Measurements from ENCODE around the gene DDO.
"Not testable (repeated sequence)": the region's sequence is repeated elsewhere in the genome, so short reads cannot be mapped to it uniquely, and the experiment has no call there.

Gene DDO

DNA sequence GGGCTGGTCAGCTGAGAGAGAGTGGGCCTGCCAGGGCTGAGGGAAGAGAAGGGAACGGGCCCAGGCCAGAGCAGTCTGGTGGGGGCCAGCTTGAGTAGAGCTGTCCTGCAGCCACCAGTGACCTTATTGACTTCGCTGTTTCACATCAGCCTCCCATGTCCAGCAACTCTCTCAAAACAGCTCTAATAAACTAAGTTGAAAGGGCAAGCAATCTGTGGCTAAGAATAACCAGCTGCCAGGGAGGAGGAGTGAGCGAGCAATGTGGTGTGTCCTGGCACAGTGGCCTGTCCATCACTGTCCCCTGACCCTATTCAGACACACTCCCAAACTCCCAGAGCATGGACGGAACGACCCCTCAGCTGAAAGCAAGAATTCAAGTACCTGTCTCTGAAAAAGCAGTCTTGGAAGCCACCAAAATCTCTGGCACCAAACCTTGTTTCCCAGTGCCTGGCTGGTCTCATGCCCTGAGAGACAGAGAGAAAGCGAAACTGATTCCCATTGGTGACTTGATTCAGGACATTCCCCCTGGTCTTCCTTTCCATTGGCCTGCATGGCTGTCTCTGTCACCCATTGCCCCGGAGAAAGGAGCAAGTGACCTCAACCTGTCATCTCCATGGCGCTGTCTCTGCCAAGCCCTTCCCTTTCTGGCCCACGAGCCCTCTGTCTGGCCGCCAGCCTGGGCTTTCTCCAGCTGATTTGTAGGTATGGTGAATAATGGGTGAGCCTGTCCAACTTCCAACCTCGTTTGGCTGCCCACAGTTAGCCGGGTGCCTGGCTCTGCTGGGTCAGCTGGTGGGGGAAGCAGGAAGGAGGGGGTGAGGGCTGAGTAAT lies at the start of gene DDO:
Gene DDO (minus strand): TSS at position 490 of the 831 bp plus-strand sequence. CDS start 2,113 bp downstream, outside the sequence.
- DNase-seq = no peak

DNA sequence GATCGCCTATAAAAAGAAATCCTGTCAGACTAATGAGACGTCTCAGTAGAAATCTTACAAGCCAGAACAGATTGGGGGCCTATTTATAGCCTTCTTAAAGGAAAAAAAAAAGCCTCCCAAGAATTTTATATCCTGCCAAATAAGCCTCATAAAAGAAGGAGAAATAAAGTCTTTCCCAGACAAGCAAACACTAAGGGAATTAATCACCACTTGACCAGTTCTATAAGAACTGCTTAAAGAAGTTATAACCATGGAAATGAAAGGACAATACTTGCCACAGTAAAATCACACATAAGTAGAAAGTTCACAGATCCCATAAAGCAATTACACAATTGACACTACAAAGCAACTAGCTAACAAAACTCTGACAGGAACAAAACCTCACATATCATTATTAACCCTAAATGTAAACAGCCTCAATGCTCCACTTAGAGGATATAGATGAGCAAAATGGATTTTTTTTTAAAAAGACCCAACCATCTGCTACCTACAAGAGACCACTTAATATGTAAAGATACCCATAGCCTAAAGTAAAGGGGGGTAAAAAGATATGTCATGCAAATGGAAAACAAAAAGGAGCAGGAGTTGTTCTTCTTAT lies 47.6 kb upstream of the DDO start:
- DNase-seq = no peak

- DNase-seq = no peak
These were observed 46.0 kb upstream of the DDO start for GRCh38 chr6:110461376-110461775.

- no peak for DNase-seq
These were observed 43.8 kb upstream of the DDO start for GRCh38 chr6:110459137-110459536.

GRCh38 chr6:110458476-110458875 lies 43.1 kb upstream of the DDO start:
- no peak for DNase-seq

GRCh38 chr6:110457567-110458175 lies 42.3 kb upstream of the DDO start:
- not testable (repeated sequence) for DNase-seq

GRCh38 chr6:110456694-110457093 lies 41.3 kb upstream of the DDO start:
- DNase-seq = no peak

- no peak for DNase-seq
These were observed 34.1 kb upstream of the DDO start for GRCh38 chr6:110449541-110449895.

DNA sequence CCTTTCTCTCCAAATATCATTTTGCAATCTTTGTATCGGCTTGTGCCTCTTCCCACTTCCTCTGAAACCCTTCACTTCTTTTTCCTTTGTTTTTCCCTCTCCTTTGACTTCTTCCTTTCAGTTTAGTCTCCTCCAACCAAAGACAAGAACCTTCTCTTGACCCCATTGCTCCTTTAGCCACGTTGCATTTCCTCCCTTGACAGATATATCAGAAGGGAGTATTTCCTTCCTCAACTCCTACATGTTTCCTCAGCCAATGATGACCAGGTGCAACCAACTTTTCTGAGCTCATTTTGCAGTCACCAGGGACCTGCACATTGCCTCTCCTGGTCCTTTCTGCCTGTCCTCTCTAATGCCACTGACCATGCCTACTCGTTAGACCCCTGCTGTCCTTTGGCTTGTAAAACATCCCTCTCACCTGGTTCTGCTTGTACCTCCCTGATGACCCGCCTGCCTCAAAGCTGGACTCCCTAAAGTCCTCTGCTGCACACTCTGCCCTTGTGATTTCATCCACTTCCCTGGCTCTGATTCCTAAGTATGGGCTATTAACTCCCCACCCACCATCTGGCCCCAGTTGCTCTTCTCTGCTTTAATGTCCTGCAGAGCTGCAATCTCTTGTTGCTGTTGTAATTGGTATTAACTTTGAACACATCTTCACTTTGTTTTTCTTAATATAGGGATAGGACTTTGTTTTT lies 33.6 kb upstream of the DDO start:
- no peak for DNase-seq

- DNase-seq = no peak
These were observed 32.4 kb upstream of the DDO start for GRCh38 chr6:110447761-110448160.

GRCh38 chr6:110446405-110446804 lies 31.0 kb upstream of the DDO start:
- no peak for DNase-seq

DNA sequence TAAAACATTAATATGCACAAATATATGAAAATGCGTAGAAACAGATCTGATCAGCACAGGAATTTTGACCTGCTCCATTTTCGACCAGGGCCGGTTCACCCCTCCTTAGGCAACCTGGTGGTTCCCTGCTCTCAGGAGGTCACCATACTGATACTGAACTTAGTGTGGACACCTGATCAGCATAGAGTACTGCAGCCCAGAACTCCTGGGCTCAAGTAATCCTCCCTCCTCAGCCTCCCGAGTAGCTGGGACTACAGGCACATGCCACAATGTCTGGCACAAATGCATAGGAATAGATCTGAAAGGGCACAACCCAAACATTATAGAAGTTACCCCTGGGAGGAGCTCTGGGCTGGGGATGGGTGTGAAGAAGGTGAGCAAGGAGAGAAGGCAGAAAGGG lies 24.7 kb upstream of the DDO start:
- DNase-seq = no peak

GRCh38 chr6:110439356-110439755 lies 24.0 kb upstream of the DDO start:
- no peak for DNase-seq

DNA sequence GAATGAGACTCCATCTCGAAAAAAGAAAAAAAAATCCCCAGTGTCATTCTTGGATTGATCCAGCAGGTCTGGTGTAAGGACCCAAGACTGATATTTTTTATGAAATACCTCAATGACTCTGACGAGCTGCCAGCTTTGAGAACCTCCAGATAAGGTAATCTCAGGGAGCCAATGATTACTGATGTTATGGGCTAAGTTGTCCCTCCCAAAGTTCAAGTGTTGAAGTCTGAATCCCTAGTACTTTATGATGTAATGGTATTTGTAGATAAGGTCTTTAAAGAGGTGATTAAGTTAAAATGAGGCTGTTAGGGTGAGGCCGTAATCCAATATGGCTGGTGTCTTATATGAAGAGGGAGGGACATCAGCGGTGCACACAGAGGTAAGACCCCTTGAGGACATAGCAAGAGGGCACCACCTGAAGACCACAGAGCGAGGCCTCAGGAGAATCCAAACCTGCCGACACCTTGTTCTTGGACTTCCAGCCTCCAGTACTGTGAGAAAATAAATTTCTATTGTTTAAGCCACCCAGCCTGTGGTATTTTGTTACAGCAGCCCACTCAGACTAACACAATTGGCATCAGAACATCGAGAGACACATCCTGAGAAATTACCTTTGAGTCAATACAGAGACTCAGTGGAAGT lies 19.7 kb upstream of the DDO start:
- no peak for DNase-seq

DNA sequence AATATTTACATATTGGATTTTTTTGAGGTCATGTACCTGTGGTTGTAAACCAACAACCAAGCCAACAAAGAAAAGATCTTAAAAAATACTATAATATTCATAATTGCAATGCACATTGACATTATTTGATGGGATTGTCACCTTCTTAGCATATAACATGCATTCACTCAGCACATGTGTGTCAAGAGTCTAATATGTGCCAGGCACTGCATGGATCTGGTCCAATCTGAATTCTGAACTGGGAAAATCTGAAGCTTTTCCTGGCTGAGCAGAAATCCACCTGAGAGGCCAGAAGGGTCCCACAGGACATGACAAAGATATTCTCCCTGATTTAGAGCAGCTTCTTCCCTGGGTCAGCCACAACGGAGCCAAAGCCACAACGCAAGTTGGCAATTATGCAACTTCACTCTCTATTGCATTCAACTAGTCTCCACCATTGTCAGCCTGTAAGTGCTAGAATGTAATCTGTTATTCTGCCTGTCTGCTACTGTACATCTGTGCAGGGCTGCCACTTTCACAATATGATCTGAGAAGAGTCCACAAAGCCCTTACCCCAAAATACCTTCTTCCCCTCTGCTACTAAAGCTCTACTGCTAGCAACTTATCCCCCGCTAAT lies 17.0 kb upstream of the DDO start:
- no peak for DNase-seq

- DNase-seq = no peak
These were observed 15.4 kb upstream of the DDO start for GRCh38 chr6:110430741-110431140.

DNA sequence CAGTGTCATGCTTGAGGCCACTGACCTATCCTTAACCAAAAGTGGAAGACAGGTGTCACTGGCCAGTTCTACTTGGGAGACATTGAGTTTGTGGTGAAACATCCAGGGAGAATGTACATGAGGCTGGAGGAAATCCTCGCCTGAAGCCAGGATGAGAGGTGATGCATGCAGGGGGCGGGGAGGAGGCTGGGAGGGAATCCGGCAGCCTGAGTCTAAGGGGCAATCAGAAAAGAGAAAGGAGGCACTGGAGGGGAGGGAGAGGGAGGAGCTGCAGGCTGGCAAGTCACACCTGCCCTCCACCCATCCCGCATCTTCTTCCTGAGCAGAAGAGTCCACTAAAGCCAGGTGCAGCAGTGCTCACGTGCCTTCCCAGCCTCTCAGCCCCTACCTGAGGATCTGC lies 14.9 kb upstream of the DDO start:
- no peak for DNase-seq

DNA sequence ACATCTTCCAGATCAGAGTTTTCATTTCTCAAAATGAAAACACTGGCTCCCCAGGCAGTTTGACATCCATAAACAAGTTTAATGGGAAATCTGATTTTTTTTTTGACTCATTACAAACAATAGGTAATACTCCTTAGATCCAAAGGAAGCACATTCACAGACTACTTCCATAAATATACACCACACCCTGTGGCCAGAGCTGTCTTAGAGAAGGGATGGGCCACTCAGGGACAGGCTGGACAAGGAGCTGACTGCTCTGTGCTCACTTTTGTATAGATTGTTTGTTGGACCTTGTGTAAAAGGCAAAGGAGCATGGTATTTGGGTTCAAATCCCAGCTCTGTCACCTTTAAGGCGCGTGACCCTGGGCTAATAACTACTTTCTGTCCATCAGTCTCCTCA lies 12.8 kb upstream of the DDO start:
- no peak for DNase-seq

GRCh38 chr6:110425816-110426215 lies 10.4 kb upstream of the DDO start:
- no peak for DNase-seq

GRCh38 chr6:110422444-110422822 lies 7.1 kb upstream of the DDO start:
- DNase-seq = no peak

- no peak for DNase-seq
These were observed 6.5 kb upstream of the DDO start for GRCh38 chr6:110421749-110422443.
